HFFc6 (cell line): Measurements from ENCODE around the gene HIBCH. TPM values are rescaled to one million over a fixed set of nuclear protein-coding genes. Genes with fewer than 3 reads are reported as not detected.

Experiments
- DNase-seq: peaks from one replicate; pipeline ENCODE4 v3.0.0-alpha.2; 2018
- H3K27ac Mint-ChIP-seq: 2 replicates; pipeline ENCODE4 v1.8.0; 2020; ENCODE audit warnings: mild to moderate bottlenecking, mixed read lengths
- H3K27me3 Mint-ChIP-seq: 2 replicates; pipeline ENCODE4 v1.8.0; 2021; ENCODE audit warnings: mild to moderate bottlenecking, moderate library complexity, mixed read lengths; ENCODE audit not compliant: insufficient read depth
- H3K36me3 Mint-ChIP-seq: 2 replicates; pipeline ENCODE4 v1.8.0; 2021; ENCODE audit warnings: low read depth, mixed read lengths
- H3K4me1 Mint-ChIP-seq: 2 replicates; pipeline ENCODE4 v1.8.0; 2020; ENCODE audit warnings: low read depth, mixed read lengths
- H3K4me3 Mint-ChIP-seq: 2 replicates; pipeline ENCODE4 v1.8.0; 2020; ENCODE audit warnings: mild to moderate bottlenecking, moderate library complexity, mixed read lengths
- H3K9me3 Mint-ChIP-seq: 2 replicates; pipeline ENCODE4 v1.8.0; 2020; ENCODE audit warnings: mild to moderate bottlenecking, mixed read lengths
- total RNA-seq, 6 experiments: library from RNA; stranded (reverse); fragmentation: NEBNext Ultra II Directional; extraction: Animal tissue kit (Norgen Biotek cat#: 25700); gene quantifications; 2 replicates in 1 of 6; 3 replicates in 5 of 6; pipeline ENCODE4 v1.2.3, GENCODE V29; 2021
- TF ChIP-seq, protein P1 (sequence below): fragments of 200-600 bp; sonication (generic); IDR thresholded peaks from 2 replicates; pipeline ENCODE4 v1.5.0; 2021; ENCODE audit warnings: antibody characterized with exemption, mild to moderate bottlenecking

Gene HIBCH
- total RNA-seq, 6 experiments from 2014 or later = 14.6 to 20.5 (median 17.2) TPM

DNA sequence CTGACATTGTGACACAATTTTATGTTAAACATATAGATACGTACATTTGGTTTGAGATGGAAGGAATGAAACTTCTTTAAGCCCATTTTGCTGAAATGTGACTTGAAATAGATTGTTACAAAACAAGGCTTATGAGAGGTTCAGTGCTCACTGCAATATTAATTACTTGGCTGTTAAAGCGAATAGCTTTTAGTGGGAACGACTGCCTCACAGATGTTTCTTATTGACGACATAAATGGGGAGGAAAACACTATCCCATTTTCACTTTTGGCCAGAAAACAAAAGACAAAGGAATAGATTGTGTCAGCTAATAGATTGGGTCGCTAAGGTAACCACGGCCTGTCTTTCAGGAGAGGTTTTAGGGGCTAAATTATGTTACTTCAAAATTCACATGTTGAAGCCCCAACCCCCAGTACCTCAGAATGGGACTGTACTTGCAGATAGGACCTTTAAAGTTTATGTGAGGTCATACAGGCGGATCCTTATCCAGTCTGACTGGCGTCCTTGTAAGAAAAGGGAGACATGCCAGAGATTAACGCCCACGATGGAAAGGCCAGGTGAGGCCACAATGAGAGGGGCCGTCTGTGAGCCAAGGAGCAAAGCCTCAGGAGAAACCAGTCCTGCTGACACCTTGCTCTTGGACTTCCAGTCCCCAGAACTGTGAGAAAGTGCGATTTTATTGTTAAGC, 34.5 kb upstream of the HIBCH start:
- TF ChIP-seq, protein P1, sequence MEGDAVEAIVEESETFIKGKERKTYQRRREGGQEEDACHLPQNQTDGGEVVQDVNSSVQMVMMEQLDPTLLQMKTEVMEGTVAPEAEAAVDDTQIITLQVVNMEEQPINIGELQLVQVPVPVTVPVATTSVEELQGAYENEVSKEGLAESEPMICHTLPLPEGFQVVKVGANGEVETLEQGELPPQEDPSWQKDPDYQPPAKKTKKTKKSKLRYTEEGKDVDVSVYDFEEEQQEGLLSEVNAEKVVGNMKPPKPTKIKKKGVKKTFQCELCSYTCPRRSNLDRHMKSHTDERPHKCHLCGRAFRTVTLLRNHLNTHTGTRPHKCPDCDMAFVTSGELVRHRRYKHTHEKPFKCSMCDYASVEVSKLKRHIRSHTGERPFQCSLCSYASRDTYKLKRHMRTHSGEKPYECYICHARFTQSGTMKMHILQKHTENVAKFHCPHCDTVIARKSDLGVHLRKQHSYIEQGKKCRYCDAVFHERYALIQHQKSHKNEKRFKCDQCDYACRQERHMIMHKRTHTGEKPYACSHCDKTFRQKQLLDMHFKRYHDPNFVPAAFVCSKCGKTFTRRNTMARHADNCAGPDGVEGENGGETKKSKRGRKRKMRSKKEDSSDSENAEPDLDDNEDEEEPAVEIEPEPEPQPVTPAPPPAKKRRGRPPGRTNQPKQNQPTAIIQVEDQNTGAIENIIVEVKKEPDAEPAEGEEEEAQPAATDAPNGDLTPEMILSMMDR = no peak
- no peaks in the 10 kb centered on the region for H3K9me3 Mint-ChIP-seq
- H3K4me3 Mint-ChIP-seq = no peak overlapping the region
- peaks cover 5% of the 10 kb centered on the region for H3K4me1 Mint-ChIP-seq
- H3K36me3 Mint-ChIP-seq = no peaks in the 10 kb centered on the region
- no peak for DNase-seq
- no peaks in the 10 kb centered on the region for H3K27me3 Mint-ChIP-seq
- H3K27ac Mint-ChIP-seq = no peak overlapping the region

DNA sequence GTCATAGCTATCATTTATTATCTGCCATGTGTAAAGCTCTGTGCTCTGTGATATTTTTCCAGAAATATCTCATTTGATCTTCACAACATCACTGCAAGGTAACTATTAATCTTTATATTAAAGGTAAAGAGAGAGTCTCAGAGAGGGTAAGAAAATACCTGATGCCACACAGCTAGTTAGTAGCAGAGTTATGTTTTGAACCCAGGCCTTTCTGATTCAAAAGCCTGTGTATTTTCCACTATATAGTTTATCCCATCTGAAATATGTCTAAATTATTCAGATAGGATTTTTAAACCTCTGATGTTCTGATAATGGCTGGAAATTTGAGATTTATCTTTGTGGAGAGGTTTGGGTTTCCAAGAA, 33.9 kb upstream of the HIBCH start:
- no peak overlapping the region for H3K4me3 Mint-ChIP-seq
- H3K9me3 Mint-ChIP-seq = no peaks in the 10 kb centered on the region
- H3K36me3 Mint-ChIP-seq = no peaks in the 10 kb centered on the region
- no peaks in the 10 kb centered on the region; the same call in 1 of the 2 replicates for H3K4me1 Mint-ChIP-seq
- no peaks in the 10 kb centered on the region for H3K27me3 Mint-ChIP-seq
- H3K27ac Mint-ChIP-seq = no peak overlapping the region
- TF ChIP-seq, protein P1 = no peak
- no peak for DNase-seq

DNA sequence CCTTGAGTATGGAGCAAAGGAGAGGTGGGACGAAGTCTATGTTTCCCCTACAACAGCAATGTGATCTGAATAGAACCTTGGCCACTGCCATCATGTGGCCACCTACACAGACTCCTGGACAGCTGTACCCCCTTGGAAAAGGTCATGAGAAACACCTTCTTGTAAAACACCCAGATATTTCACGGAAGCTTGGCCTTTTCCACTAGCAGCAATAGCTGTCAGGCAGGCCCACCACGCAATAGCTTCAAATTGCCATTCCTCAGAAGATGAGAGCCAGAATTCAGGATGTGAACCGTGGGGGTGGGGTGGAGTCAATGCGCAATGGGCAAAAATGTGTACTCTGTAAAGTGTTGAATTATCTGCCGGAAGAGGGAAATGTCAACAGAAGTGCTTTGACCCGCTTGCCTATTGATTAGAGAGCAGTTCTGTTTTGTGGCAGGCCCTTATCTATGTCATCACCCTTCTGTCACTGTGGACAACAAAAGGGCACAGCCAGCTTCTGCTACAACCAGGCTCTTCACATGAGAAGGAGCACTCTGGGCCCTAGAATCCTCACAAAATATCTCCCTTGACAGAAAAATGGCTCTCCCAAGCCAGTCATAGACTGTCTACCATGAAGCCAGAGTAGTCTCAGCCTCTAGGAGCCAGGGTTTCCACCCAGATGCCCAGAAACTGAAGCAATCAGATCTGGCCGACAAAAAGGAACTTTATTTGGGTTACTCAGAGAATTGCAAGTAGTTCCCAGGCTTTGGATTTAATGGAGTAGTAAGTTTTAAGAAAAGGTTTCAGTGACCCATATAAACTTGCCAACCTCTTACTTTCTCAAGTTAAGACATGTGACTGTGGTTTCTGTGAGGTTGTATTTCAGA, 33.3 kb upstream of the HIBCH start:
- Mint-ChIP-seq H3K27ac (no peak overlapping the region; the same call in 1 of the 2 replicates), H3K4me3 (no peak overlapping the region), H3K4me1 (no peaks in the 10 kb centered on the region), H3K36me3 (no peaks in the 10 kb centered on the region), H3K9me3 (no peaks in the 10 kb centered on the region), H3K27me3 (no peaks in the 10 kb centered on the region)
- TF ChIP-seq, protein P1 = no peak
- DNase-seq = no peak

DNA sequence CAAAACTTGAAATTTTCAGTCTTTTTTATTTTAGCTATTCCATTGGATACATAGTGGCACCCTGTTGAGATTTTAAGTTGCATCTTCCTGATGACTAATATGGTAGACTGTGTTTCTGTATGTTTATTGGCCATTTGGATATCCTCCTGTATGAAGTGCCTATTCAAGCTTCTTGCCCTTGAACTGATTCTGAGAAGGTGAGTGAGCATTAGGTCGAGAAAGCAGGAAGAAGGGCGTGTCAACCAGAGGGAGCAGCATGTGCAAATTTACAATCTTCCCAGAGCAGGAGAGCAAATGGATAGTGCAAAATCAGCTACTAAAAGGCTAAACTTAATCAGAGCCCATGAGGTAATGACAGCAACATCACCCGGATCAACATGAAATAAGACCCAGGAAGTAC, 32.3 kb upstream of the HIBCH start:
- H3K27ac Mint-ChIP-seq = no peak overlapping the region
- TF ChIP-seq, protein P1 = no peak
- H3K4me3 Mint-ChIP-seq = no peak overlapping the region
- H3K4me1 Mint-ChIP-seq = no peaks in the 10 kb centered on the region
- no peaks in the 10 kb centered on the region for H3K27me3 Mint-ChIP-seq
- H3K9me3 Mint-ChIP-seq = no peaks in the 10 kb centered on the region
- no peaks in the 10 kb centered on the region for H3K36me3 Mint-ChIP-seq
- no peak for DNase-seq

DNA sequence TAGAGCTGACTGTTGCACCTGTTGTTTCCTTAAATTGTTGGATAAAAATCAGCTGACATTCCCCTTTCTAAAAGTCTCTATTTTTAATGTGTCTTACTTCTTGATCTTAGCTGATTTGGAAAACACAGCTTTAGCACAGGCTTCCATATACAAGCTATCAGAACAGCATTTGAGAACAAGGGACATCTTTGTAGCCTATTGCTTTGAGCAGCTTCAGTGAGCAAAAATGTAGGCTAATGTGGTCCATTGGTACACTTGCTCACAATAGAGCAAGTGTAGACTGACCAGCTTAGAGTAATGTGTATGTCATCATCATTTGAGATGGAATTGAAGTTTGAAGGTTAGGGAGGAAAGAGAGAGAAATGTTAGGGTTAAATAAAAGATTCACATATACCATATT, 30.7 kb upstream of the HIBCH start:
- peaks cover 6% of the 10 kb centered on the region for H3K4me1 Mint-ChIP-seq
- no peaks in the 10 kb centered on the region for H3K27me3 Mint-ChIP-seq
- no peaks in the 10 kb centered on the region for H3K9me3 Mint-ChIP-seq
- no peaks in the 10 kb centered on the region; the same call in 1 of the 2 replicates for H3K36me3 Mint-ChIP-seq
- no peak overlapping the region for H3K4me3 Mint-ChIP-seq
- no peak overlapping the region for H3K27ac Mint-ChIP-seq
- no peak for DNase-seq
- TF ChIP-seq, protein P1 = no peak
